Calu3 (cell line): ENCODE measurements around the gene RBM39. TPM values are rescaled to one million over a fixed set of nuclear protein-coding genes. Genes with fewer than 3 reads are reported as not detected.
"Not testable (repeated sequence)": the region's sequence is repeated elsewhere in the genome, so short reads cannot be mapped to it uniquely, and the experiment has no call there.

ENCODE experiments used
- BruUV-seq: library from RNA; stranded (reverse); fragments of 400-500 nt; replicated peaks from 2 replicates; lab custom pipeline; 2021; lab: Mats Ljungman, UMichigan
- CTCF ChIA-PET: fragments of 300-600 bp; sonication (Branson Sonifier 250); formaldehyde crosslinking; loops from one replicate; lab custom pipeline; 2022; ENCODE audit warnings: antibody characterized with exemption; lab: Charles Lee
- DNase-seq: peaks from one replicate; pipeline ENCODE4 v3.0.0; 2022
- H3K27ac Mint-ChIP-seq: one replicate; pipeline ENCODE4 v1.8.0; 2022; ENCODE audit warnings: mixed read lengths; ENCODE audit not compliant: unreplicated experiment
- H3K27me3 Mint-ChIP-seq: one replicate; pipeline ENCODE4 v1.8.0; 2022; ENCODE audit warnings: mixed read lengths; ENCODE audit not compliant: unreplicated experiment
- H3K36me3 Mint-ChIP-seq: one replicate; pipeline ENCODE4 v1.8.0; 2022; ENCODE audit warnings: mild to moderate bottlenecking, moderate library complexity, mixed read lengths; ENCODE audit not compliant: insufficient read depth, unreplicated experiment
- H3K4me1 Mint-ChIP-seq: one replicate; pipeline ENCODE4 v1.8.0; 2022; ENCODE audit warnings: mild to moderate bottlenecking, low read depth, mixed read lengths; ENCODE audit not compliant: unreplicated experiment
- H3K4me3 Mint-ChIP-seq: one replicate; pipeline ENCODE4 v1.8.0; 2022; ENCODE audit warnings: mild to moderate bottlenecking, low read depth, moderate library complexity, mixed read lengths; ENCODE audit not compliant: unreplicated experiment
- H3K9me3 Mint-ChIP-seq: one replicate; pipeline ENCODE4 v1.8.0; 2022; ENCODE audit warnings: low read depth, mixed read lengths; ENCODE audit not compliant: unreplicated experiment
- CTCF ChIP-seq: fragments of 200-600 bp; IDR thresholded peaks from one replicate; pipeline ENCODE4 v1.8.0; 2022; ENCODE audit warnings: antibody characterized with exemption; ENCODE audit not compliant: unreplicated experiment
- intact Hi-C: fragments of 100-400 bp; cut with micrococcal nuclease; formaldehyde crosslinking; loops from one replicate; pipeline ENCODE4 v1.10.0; 2022; ENCODE audit not compliant: unreplicated experiment
- total RNA-seq: library from RNA; stranded (reverse); gene quantifications from 2 replicates; pipeline ENCODE4 v1.2.3, GENCODE V29; 2022

The RBM39 gene
- total RNA-seq, 1 experiment from 2014 or later, result 479 TPM

GRCh38 chr20:35767683-35768481 lies 25.8 kb upstream of the RBM39 start:
- Mint-ChIP-seq H3K9me3 (peaks cover 4% of the 10 kb centered on the region), H3K36me3 (peaks cover 24% of the 10 kb centered on the region), H3K4me3 (no peak overlapping the region), H3K27ac (no peak overlapping the region), H3K27me3 (no peaks in the 10 kb centered on the region), H3K4me1 (peaks cover 25% of the 10 kb centered on the region)
- no TSS peak for BruUV-seq
- CTCF ChIA-PET, result interaction anchor here (0.7 to 1.8 kb wide), 3 partner anchors 25 to 672 kb away, joined by 3 to 11 read pairs (median 3); partner anchors contain the start of gene RBM39
- no peak for DNase-seq
- TF ChIP-seq CTCF, result no peak
- intact Hi-C loops, result loop anchor here (2.0 kb wide), 1 partner anchor 25 kb away; the partner anchor contains the start of gene RBM39

GRCh38 chr20:35766843-35767242 lies 24.8 kb upstream of the RBM39 start:
- Mint-ChIP-seq H3K4me1 (peaks cover 19% of the 10 kb centered on the region), H3K27ac (no peak overlapping the region), H3K27me3 (no peaks in the 10 kb centered on the region), H3K9me3 (peaks cover 4% of the 10 kb centered on the region), H3K4me3 (no peak overlapping the region), H3K36me3 (peaks cover 14% of the 10 kb centered on the region)
- CTCF ChIA-PET, result interaction anchor here (0.7 kb wide), 1 partner anchor 665 kb away, joined by 3 read pairs; no protein-coding TSS in a partner anchor
- no peak for DNase-seq
- intact Hi-C loops, result no loop called here
- BruUV-seq, result no TSS peak
- TF ChIP-seq CTCF, result no peak

GRCh38 chr20:35764936-35765335 lies 22.9 kb upstream of the RBM39 start:
- H3K27me3 Mint-ChIP-seq, intact Hi-C loops, BruUV-seq, DNase-seq, H3K27ac Mint-ChIP-seq, H3K4me3 Mint-ChIP-seq, H3K36me3 Mint-ChIP-seq, H3K4me1 Mint-ChIP-seq, H3K9me3 Mint-ChIP-seq: not testable (repeated sequence)
- CTCF ChIA-PET, result interaction anchor here (0.9 to 1.0 kb wide), 2 partner anchors 22 to 28 kb away, joined by 4 read pairs; no protein-coding TSS in a partner anchor

GRCh38 chr20:35762461-35762860 lies 20.4 kb upstream of the RBM39 start:
- Mint-ChIP-seq H3K36me3 (no peaks in the 10 kb centered on the region), H3K4me3 (no peak overlapping the region), H3K27ac (no peak overlapping the region), H3K9me3 (no peaks in the 10 kb centered on the region), H3K4me1 (peaks cover 2% of the 10 kb centered on the region), H3K27me3 (no peaks in the 10 kb centered on the region)
- no peak for TF ChIP-seq CTCF
- DNase-seq, result no peak
- intact Hi-C loops, result no loop called here
- no TSS peak for BruUV-seq
- CTCF ChIA-PET, result no interaction called here

- H3K9me3 Mint-ChIP-seq, intact Hi-C loops, DNase-seq, H3K4me3 Mint-ChIP-seq, BruUV-seq, CTCF ChIA-PET, H3K27ac Mint-ChIP-seq, H3K27me3 Mint-ChIP-seq, H3K4me1 Mint-ChIP-seq, H3K36me3 Mint-ChIP-seq: not testable (repeated sequence)
These were observed 19.5 kb upstream of the RBM39 start for GRCh38 chr20:35761548-35761947.
